Measurements from ENCODE around the gene HTR1D. TPM values are rescaled to one million over a fixed set of nuclear protein-coding genes. Genes with fewer than 3 reads are reported as not detected.
"Not testable (repeated sequence)": the region's sequence is repeated elsewhere in the genome, so short reads cannot be mapped to it uniquely, and the experiment has no call there.

Gene HTR1D
- total RNA-seq, result under 1 TPM in 1 of 3 donors, not detected in 2; 0.47 TPM
- long read RNA-seq, donor 1, result 0 reads
- long read RNA-seq, donor 2, result 0 reads

GRCh38 chr1:23217421-23218115 lies at the start of gene HTR1D:
HTR1D (minus strand) TSS chr1:23217502; CDS start chr1:23194219, 23,283 bp downstream.
- H3K4me3 ChIP-seq, result no peak within 1 kb of the TSS
- intact Hi-C loops (cut with DNase I, micrococcal nuclease), result no loop called here
- H3K9me3 ChIP-seq, result no peaks in the 10 kb centered on the region
- ATAC-seq (peak; percentile 74), DNase-seq (peak in 2 of 3 donors; percentile 5 to 41)
- no peak for TF ChIP-seq CTCF (IDR thresholded peaks at IDR 0.05)
- H3K4me1 ChIP-seq (ENCODE audit: low read depth), result peaks cover 13% of the 10 kb centered on the region
- H3K36me3 ChIP-seq (ENCODE audit: low read depth), result no peaks in the 10 kb centered on the region

- no peaks in the 10 kb centered on the region for H3K9me3 ChIP-seq
- no peak for ATAC-seq
- intact Hi-C loops (cut with DNase I, micrococcal nuclease), result no loop called here
- DNase-seq, result no peak
- H3K4me3 ChIP-seq, result no peak overlapping the region
- H3K4me1 ChIP-seq (ENCODE audit: low read depth), result no peaks in the 10 kb centered on the region
- H3K36me3 ChIP-seq (ENCODE audit: low read depth), result no peaks in the 10 kb centered on the region
- TF ChIP-seq CTCF (IDR thresholded peaks at IDR 0.05), result no peak
Measured at GRCh38 chr1:23263380-23263887, 46.1 kb upstream of the HTR1D start.

- H3K9me3 ChIP-seq; H3K36me3 ChIP-seq (ENCODE audit: low read depth); intact Hi-C loops (cut with DNase I, micrococcal nuclease); ATAC-seq; H3K4me1 ChIP-seq (ENCODE audit: low read depth); H3K4me3 ChIP-seq; DNase-seq: not testable (repeated sequence)
Measured at GRCh38 chr1:23258082-23258481, 40.8 kb upstream of the HTR1D start.

GRCh38 chr1:23257371-23257770 lies 40.1 kb upstream of the HTR1D start:
- ATAC-seq; H3K36me3 ChIP-seq (ENCODE audit: low read depth); DNase-seq; H3K9me3 ChIP-seq; intact Hi-C loops (cut with DNase I, micrococcal nuclease); H3K4me3 ChIP-seq; H3K4me1 ChIP-seq (ENCODE audit: low read depth): not testable (repeated sequence)

- ATAC-seq (no peak), DNase-seq (no peak)
- H3K4me1 ChIP-seq (ENCODE audit: low read depth), result no peaks in the 10 kb centered on the region
- TF ChIP-seq CTCF (IDR thresholded peaks at IDR 0.05), result no peak
- no peaks in the 10 kb centered on the region for H3K9me3 ChIP-seq
- intact Hi-C loops (cut with DNase I, micrococcal nuclease), result no loop called here
- H3K36me3 ChIP-seq (ENCODE audit: low read depth), result no peaks in the 10 kb centered on the region
- H3K4me3 ChIP-seq, result no peak overlapping the region
Measured at GRCh38 chr1:23254584-23254983, 37.3 kb upstream of the HTR1D start.

GRCh38 chr1:23251812-23252211 lies 34.5 kb upstream of the HTR1D start:
- Histone ChIP-seq H3K4me3 (no peak overlapping the region), H3K36me3 (ENCODE audit: low read depth) (no peaks in the 10 kb centered on the region), H3K9me3 (no peaks in the 10 kb centered on the region), H3K4me1 (ENCODE audit: low read depth) (no peaks in the 10 kb centered on the region)
- intact Hi-C loops (cut with DNase I, micrococcal nuclease), result no loop called here
- DNase-seq (no peak), ATAC-seq (no peak)
- TF ChIP-seq CTCF (IDR thresholded peaks at IDR 0.05), result no peak
